RWPE2 (cell line): Measurements from ENCODE around the gene EML6.

ENCODE experiments used
- ATAC-seq: fragments of 200-7000 bp; cut with Tn5 transposase; 3 replicates; pipeline ENCODE4 v1.9.1; 2021; ENCODE audit warnings: low read depth
- DNase-seq: peaks from one replicate; pipeline ENCODE4 v3.0.0-alpha.2; 2020; ENCODE audit warnings: low spot score
- H3K27ac ChIP-seq: fragments of 450-650 bp; 2 replicates; pipeline ENCODE4 v1.5.1; 2017; ENCODE audit warnings: mild to moderate bottlenecking; ENCODE audit not compliant: poor library complexity, severe bottlenecking
- H3K27me3 ChIP-seq: fragments of 250-450 bp; sonication (Bioruptor Pico); 2 replicates; pipeline ENCODE4 v1.5.1; 2021; ENCODE audit warnings: mild to moderate bottlenecking, moderate library complexity; ENCODE audit not compliant: insufficient read depth, poor library complexity, severe bottlenecking
- H3K36me3 ChIP-seq: fragments of 250-450 bp; sonication (Bioruptor Pico); 2 replicates; pipeline ENCODE4 v1.5.1; 2020; ENCODE audit warnings: low read depth, mild to moderate bottlenecking, moderate library complexity
- H3K4me1 ChIP-seq: fragments of 250-450 bp; sonication (Bioruptor Pico); 2 replicates; pipeline ENCODE4 v1.5.1; 2021; ENCODE audit warnings: mild to moderate bottlenecking, moderate library complexity; ENCODE audit not compliant: insufficient read depth, poor library complexity, severe bottlenecking
- H3K4me3 ChIP-seq: fragments of 250-450 bp; sonication (Bioruptor Pico); 2 replicates; pipeline ENCODE4 v1.5.1; 2021; ENCODE audit warnings: mild to moderate bottlenecking, moderate library complexity; ENCODE audit not compliant: severe bottlenecking
- H3K9me3 ChIP-seq: fragments of 250-450 bp; sonication (Bioruptor Pico); 2 replicates; pipeline ENCODE4 v1.5.1; 2021; ENCODE audit warnings: mild to moderate bottlenecking, moderate library complexity; ENCODE audit not compliant: severe bottlenecking
- CTCF ChIP-seq: fragments of 450-650 bp; IDR thresholded peaks from one replicate; pipeline ENCODE4 v1.5.1; 2017; ENCODE audit warnings: mild to moderate bottlenecking, moderate library complexity; ENCODE audit not compliant: poor library complexity, severe bottlenecking

EML6 gene

GRCh38 chr2:54808661-54809060, 85.2 kb downstream of the EML6 start:
- H3K4me3 ChIP-seq: no peak overlapping the region
- no peaks in the 10 kb centered on the region for H3K27me3 ChIP-seq
- DNase-seq (no peak), ATAC-seq (no peak)
- peaks cover 11% of the 10 kb centered on the region for H3K4me1 ChIP-seq
- H3K27ac ChIP-seq: no peak overlapping the region
- H3K36me3 ChIP-seq: no peaks in the 10 kb centered on the region
- no peak for TF ChIP-seq CTCF
- H3K9me3 ChIP-seq: no peaks in the 10 kb centered on the region

- ATAC-seq (peak; percentile 82), DNase-seq (no peak)
- no peaks in the 10 kb centered on the region for H3K9me3 ChIP-seq
- H3K36me3 ChIP-seq: no peaks in the 10 kb centered on the region
- no peak for TF ChIP-seq CTCF
- H3K27me3 ChIP-seq: no peaks in the 10 kb centered on the region
- peak overlapping the region; percentile 31 for H3K27ac ChIP-seq
- peaks cover 22% of the 10 kb centered on the region for H3K4me1 ChIP-seq
- no peak overlapping the region for H3K4me3 ChIP-seq
Measured at GRCh38 chr2:54809819-54810218, 86.4 kb downstream of the EML6 start.

GRCh38 chr2:54810246-54810645, 86.8 kb downstream of the EML6 start:
- no peak for ATAC-seq
- H3K27ac ChIP-seq: peak overlapping the region; percentile 31
- peaks cover 26% of the 10 kb centered on the region for H3K4me1 ChIP-seq
- H3K9me3 ChIP-seq: no peaks in the 10 kb centered on the region
- no peak for TF ChIP-seq CTCF
- no peaks in the 10 kb centered on the region for H3K36me3 ChIP-seq
- DNase-seq: no peak
- no peak overlapping the region for H3K4me3 ChIP-seq
- H3K27me3 ChIP-seq: no peaks in the 10 kb centered on the region

GRCh38 chr2:54813584-54813983, 90.1 kb downstream of the EML6 start:
- H3K27me3 ChIP-seq: no peaks in the 10 kb centered on the region
- no peak overlapping the region for H3K4me3 ChIP-seq
- H3K27ac ChIP-seq: peak overlapping the region; percentile 72
- no peaks in the 10 kb centered on the region for H3K9me3 ChIP-seq
- ATAC-seq (no peak), DNase-seq (no peak)
- peaks cover 31% of the 10 kb centered on the region for H3K4me1 ChIP-seq
- TF ChIP-seq CTCF: no peak
- H3K36me3 ChIP-seq: no peaks in the 10 kb centered on the region

- no peak for DNase-seq
- H3K36me3 ChIP-seq: no peaks in the 10 kb centered on the region
- peak overlapping the region; percentile 72 for H3K27ac ChIP-seq
- no peaks in the 10 kb centered on the region for H3K9me3 ChIP-seq
- H3K4me1 ChIP-seq: peaks cover 27% of the 10 kb centered on the region
- ATAC-seq: peak; percentile 80
- H3K27me3 ChIP-seq: no peaks in the 10 kb centered on the region
- TF ChIP-seq CTCF: no peak
- H3K4me3 ChIP-seq: peak overlapping the region; percentile 1
Measured at GRCh38 chr2:54814389-54815147, 91.1 kb downstream of the EML6 start.
